ENCODE measurements around the gene KRTAP5-3. TPM values are rescaled to one million over a fixed set of nuclear protein-coding genes. Genes with fewer than 3 reads are reported as not detected.
A peak's percentile ranks its signal among the peaks of the same experiment; 100 is the strongest.
"Not testable (repeated sequence)": the region's sequence is repeated elsewhere in the genome, so short reads cannot be mapped to it uniquely, and the experiment has no call there.

Gene KRTAP5-3
- total and polyA plus RNA-seq, 12 donors: not detected

GRCh38 chr11:1592628-1593027, 15.6 kb downstream of the KRTAP5-3 start:
- no peak for ATAC-seq
- intact Hi-C loops (cut with DNase I): no loop called here
- Histone ChIP-seq H3K9me3 (peaks cover 0 to 6% (median 0%) of the 10 kb centered on the region in 11 donors), H3K36me3 (no peaks in the 10 kb centered on the region), H3K27ac (no peak overlapping the region), H3K27me3 (peaks cover 0 to 21% (median 3%) of the 10 kb centered on the region in 7 donors), H3K4me3 (no peak overlapping the region), H3K4me1 (peaks cover 0 to 23% (median 4%) of the 10 kb centered on the region in 9 donors)
- DNase-seq: no peak
- no peak for TF ChIP-seq CTCF (IDR thresholded peaks at IDR 0.05)
- WGBS, 2 donors: 81 to 85% methylated on average over 9 of the region's 9 CpGs

GRCh38 chr11:1589996-1590395, 18.3 kb downstream of the KRTAP5-3 start:
- peak overlapping the region in 4 of 10 donors; percentile 44 to 69 (median 59) for H3K27ac ChIP-seq
- 91 to 94% methylated on average over 6 of the region's 6 CpGs for WGBS, 2 donors
- no peak for TF ChIP-seq CTCF (IDR thresholded peaks at IDR 0.05)

GRCh38 chr11:1589191-1589963, 18.9 kb downstream of the KRTAP5-3 start:
- H3K36me3 ChIP-seq; intact Hi-C loops (cut with DNase I); H3K27me3 ChIP-seq; H3K4me3 ChIP-seq; DNase-seq; H3K9me3 ChIP-seq: not testable (repeated sequence)
- Histone ChIP-seq H3K4me1 (peaks cover 0 to 11% (median 0%) of the 10 kb centered on the region in 9 donors), H3K27ac (peak overlapping the region in 4 of 10 donors; percentile 44 to 69 (median 59))
- ATAC-seq: peak in 7 of 8 donors; percentile 47 to 81 (median 58)
- WGBS, 2 donors: 39 to 42% methylated on average over 8 of the region's 10 CpGs

More at GRCh38 chr11:1589996-1590395, 18.3 kb downstream of the KRTAP5-3 start:
- peaks cover 0 to 11% (median 0%) of the 10 kb centered on the region in 9 donors for H3K4me1 ChIP-seq
- H3K36me3 ChIP-seq: no peaks in the 10 kb centered on the region
- no peak for ATAC-seq
- intact Hi-C loops (cut with DNase I): no loop called here
- H3K27me3 ChIP-seq: peaks cover 0 to 9% (median 0%) of the 10 kb centered on the region in 7 donors
- H3K9me3 ChIP-seq: peaks cover 0 to 6% (median 0%) of the 10 kb centered on the region in 11 donors
- DNase-seq: no peak
- no peak overlapping the region for H3K4me3 ChIP-seq

GRCh38 chr11:1586699-1587098, 21.6 kb downstream of the KRTAP5-3 start:
- WGBS, 2 donors: 84 to 95% methylated on average over 2 of the region's 2 CpGs
- H3K9me3 ChIP-seq: peaks cover 0 to 6% (median 0%) of the 10 kb centered on the region in 11 donors
- no peak for TF ChIP-seq CTCF (IDR thresholded peaks at IDR 0.05)
- no peak overlapping the region for H3K27ac ChIP-seq
- H3K36me3 ChIP-seq: no peaks in the 10 kb centered on the region
- no peak overlapping the region for H3K4me3 ChIP-seq
- no peak for ATAC-seq
- intact Hi-C loops (cut with DNase I): no loop called here
- H3K4me1 ChIP-seq: peaks cover 0 to 11% (median 0%) of the 10 kb centered on the region in 9 donors
- H3K27me3 ChIP-seq: peaks cover 0 to 7% (median 0%) of the 10 kb centered on the region in 7 donors
- no peak for DNase-seq

- H3K4me3 ChIP-seq; H3K36me3 ChIP-seq; H3K9me3 ChIP-seq; H3K27me3 ChIP-seq; H3K27ac ChIP-seq; ATAC-seq; intact Hi-C loops (cut with DNase I); DNase-seq: not testable (repeated sequence)
- peaks cover 0 to 11% (median 0%) of the 10 kb centered on the region in 9 donors for H3K4me1 ChIP-seq
- 85 to 91% methylated on average over 9 of the region's 9 CpGs for WGBS, 2 donors
These were observed 23.4 kb downstream of the KRTAP5-3 start, which contains the start of gene KRTAP5-1 for GRCh38 chr11:1584661-1585370. Gene KRTAP5-1, minus strand, starts transcription at chr11:1585283. Its CDS starts 34 bp downstream, at chr11:1585249.

GRCh38 chr11:1582909-1583308, 25.4 kb downstream of the KRTAP5-3 start:
- DNase-seq; H3K27ac ChIP-seq; ATAC-seq; H3K36me3 ChIP-seq; H3K27me3 ChIP-seq; H3K4me1 ChIP-seq; intact Hi-C loops (cut with DNase I); H3K4me3 ChIP-seq: not testable (repeated sequence)
- 76 to 90% methylated on average over 2 of the region's 2 CpGs for WGBS, 2 donors
- peaks cover 0 to 13% (median 0%) of the 10 kb centered on the region in 11 donors for H3K9me3 ChIP-seq
